Measurements from ENCODE around the gene GASK1B.

GASK1B gene

DNA sequence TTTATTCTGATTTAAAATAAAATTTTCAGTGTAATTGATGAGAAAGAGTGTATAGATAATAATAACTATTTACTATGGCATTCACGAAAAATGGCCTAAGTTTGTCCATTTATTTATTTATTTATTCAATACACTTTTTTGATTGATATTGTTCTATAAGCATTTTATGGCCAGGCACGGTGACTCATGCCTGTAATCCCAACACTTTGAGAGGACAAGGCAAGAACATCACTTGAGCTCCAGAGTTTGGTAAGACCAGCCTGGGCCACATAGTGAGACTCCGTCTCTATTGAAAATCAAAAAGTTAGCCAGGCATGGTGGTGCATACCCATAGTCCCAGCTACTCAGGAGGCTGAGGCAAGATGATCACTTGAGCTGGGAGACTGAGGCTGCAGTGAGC is 25.7 kb downstream of the GASK1B start:
- H3F3A ChIP-seq (ENCODE audit: low read depth), result no peaks in the 10 kb centered on the region
- H3K4me1 ChIP-seq (ENCODE audit: insufficient read depth, low read length, poor library complexity, severe bottlenecking), result no peaks in the 10 kb centered on the region
- TF ChIP-seq EZH2phosphoT487 (IDR thresholded peaks at IDR 0.05; ENCODE audit: borderline replicate concordance), result no peak
- TF ChIP-seq, protein P1, sequence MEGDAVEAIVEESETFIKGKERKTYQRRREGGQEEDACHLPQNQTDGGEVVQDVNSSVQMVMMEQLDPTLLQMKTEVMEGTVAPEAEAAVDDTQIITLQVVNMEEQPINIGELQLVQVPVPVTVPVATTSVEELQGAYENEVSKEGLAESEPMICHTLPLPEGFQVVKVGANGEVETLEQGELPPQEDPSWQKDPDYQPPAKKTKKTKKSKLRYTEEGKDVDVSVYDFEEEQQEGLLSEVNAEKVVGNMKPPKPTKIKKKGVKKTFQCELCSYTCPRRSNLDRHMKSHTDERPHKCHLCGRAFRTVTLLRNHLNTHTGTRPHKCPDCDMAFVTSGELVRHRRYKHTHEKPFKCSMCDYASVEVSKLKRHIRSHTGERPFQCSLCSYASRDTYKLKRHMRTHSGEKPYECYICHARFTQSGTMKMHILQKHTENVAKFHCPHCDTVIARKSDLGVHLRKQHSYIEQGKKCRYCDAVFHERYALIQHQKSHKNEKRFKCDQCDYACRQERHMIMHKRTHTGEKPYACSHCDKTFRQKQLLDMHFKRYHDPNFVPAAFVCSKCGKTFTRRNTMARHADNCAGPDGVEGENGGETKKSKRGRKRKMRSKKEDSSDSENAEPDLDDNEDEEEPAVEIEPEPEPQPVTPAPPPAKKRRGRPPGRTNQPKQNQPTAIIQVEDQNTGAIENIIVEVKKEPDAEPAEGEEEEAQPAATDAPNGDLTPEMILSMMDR (conservative IDR thresholded peaks at IDR 0.05; ENCODE audit: low read length), result no peak
- no peak overlapping the region for H3K4me3 ChIP-seq (ENCODE audit: low read length, poor library complexity, severe bottlenecking)
- H2AFZ ChIP-seq (ENCODE audit: low read length), result no peak overlapping the region
- H3K4me2 ChIP-seq (ENCODE audit: low read depth, low read length, poor library complexity, severe bottlenecking), result no peak overlapping the region
- H3K36me3 ChIP-seq (ENCODE audit: insufficient read depth, low read length), result no peaks in the 10 kb centered on the region
- H3K9me2 ChIP-seq (replicated peaks; ENCODE audit: low read depth, low read length), result no peaks in the 10 kb centered on the region
- no peaks in the 10 kb centered on the region for H4K20me1 ChIP-seq (ENCODE audit: insufficient read depth, low read length, poor library complexity, severe bottlenecking)
- H3K9me3 ChIP-seq (ENCODE audit: insufficient read depth, low read depth, low read length), result no peaks in the 10 kb centered on the region
- no peak overlapping the region for H3K9ac ChIP-seq (ENCODE audit: low read depth, low read length, poor library complexity, severe bottlenecking)
- H3K27me3 ChIP-seq (ENCODE audit: insufficient read depth, low read length, poor library complexity, severe bottlenecking), result peaks cover 25% of the 10 kb centered on the region
- no peaks in the 10 kb centered on the region for H3K79me2 ChIP-seq (ENCODE audit: insufficient read depth, low read length)

DNA sequence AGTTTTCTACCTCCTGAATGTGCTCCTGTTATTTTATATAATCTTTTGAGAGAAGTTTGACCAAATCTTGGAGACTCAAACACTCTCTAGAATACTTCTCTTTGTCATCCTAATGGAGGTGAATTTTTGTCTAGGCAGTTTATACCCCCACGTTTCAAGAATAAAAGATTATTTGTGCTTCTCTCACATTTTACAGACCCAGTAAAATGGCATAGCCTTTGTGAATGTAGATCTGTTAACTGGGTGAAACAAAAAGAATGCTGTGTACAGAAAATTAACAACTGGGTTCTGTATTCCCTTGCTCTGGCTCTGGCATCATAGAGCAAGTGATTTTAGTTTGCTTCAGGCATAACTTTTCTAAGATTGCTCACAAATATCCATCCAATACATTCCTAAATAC is 26.1 kb downstream of the GASK1B start:
- H4K20me1 ChIP-seq (ENCODE audit: insufficient read depth, low read length, poor library complexity, severe bottlenecking), result no peaks in the 10 kb centered on the region
- no peak overlapping the region for H3K9ac ChIP-seq (ENCODE audit: low read depth, low read length, poor library complexity, severe bottlenecking)
- no peaks in the 10 kb centered on the region for H3K4me1 ChIP-seq (ENCODE audit: insufficient read depth, low read length, poor library complexity, severe bottlenecking)
- no peaks in the 10 kb centered on the region for H3K9me2 ChIP-seq (replicated peaks; ENCODE audit: low read depth, low read length)
- H3K27me3 ChIP-seq (ENCODE audit: insufficient read depth, low read length, poor library complexity, severe bottlenecking), result peaks cover 21% of the 10 kb centered on the region
- H3F3A ChIP-seq (ENCODE audit: low read depth), result no peaks in the 10 kb centered on the region
- H3K9me3 ChIP-seq (ENCODE audit: insufficient read depth, low read depth, low read length), result no peaks in the 10 kb centered on the region
- no peak overlapping the region for H3K4me2 ChIP-seq (ENCODE audit: low read depth, low read length, poor library complexity, severe bottlenecking)
- H3K4me3 ChIP-seq (ENCODE audit: low read length, poor library complexity, severe bottlenecking), result no peak overlapping the region
- H3K79me2 ChIP-seq (ENCODE audit: insufficient read depth, low read length), result no peaks in the 10 kb centered on the region
- no peaks in the 10 kb centered on the region for H3K36me3 ChIP-seq (ENCODE audit: insufficient read depth, low read length)
- TF ChIP-seq EZH2phosphoT487 (IDR thresholded peaks at IDR 0.05; ENCODE audit: borderline replicate concordance), result no peak
- TF ChIP-seq, protein P1 (conservative IDR thresholded peaks at IDR 0.05; ENCODE audit: low read length), result no peak
- no peak overlapping the region for H2AFZ ChIP-seq (ENCODE audit: low read length)

DNA sequence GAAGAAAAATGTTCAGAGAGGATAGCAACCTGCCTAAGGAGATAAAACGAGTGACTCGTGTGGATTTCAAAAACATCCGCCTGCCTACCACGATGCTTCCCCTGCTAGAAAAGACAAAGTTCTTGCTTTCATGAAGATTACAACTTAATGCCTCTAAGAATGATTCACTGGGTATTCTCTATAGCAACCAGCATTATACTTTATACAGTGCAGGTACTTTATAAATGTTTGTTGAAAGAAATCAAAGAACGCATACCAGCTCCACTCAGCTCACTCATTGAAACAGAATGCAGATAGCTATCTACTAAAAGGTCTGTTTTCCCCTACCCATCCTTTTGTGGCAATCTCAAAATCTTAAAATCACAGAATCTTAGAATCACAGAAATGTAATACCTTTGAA is 33.7 kb downstream of the GASK1B start:
- no peaks in the 10 kb centered on the region for H3K9me3 ChIP-seq (ENCODE audit: insufficient read depth, low read depth, low read length)
- H3K36me3 ChIP-seq (ENCODE audit: insufficient read depth, low read length), result no peaks in the 10 kb centered on the region
- H3K9me2 ChIP-seq (replicated peaks; ENCODE audit: low read depth, low read length), result no peaks in the 10 kb centered on the region
- H2AFZ ChIP-seq (ENCODE audit: low read length), result no peak overlapping the region
- no peak for TF ChIP-seq EZH2phosphoT487 (IDR thresholded peaks at IDR 0.05; ENCODE audit: borderline replicate concordance)
- TF ChIP-seq, protein P1 (conservative IDR thresholded peaks at IDR 0.05; ENCODE audit: low read length), result no peak
- no peak overlapping the region for H3K4me3 ChIP-seq (ENCODE audit: low read length, poor library complexity, severe bottlenecking)
- no peaks in the 10 kb centered on the region for H4K20me1 ChIP-seq (ENCODE audit: insufficient read depth, low read length, poor library complexity, severe bottlenecking)
- no peak overlapping the region for H3K4me2 ChIP-seq (ENCODE audit: low read depth, low read length, poor library complexity, severe bottlenecking)
- H3F3A ChIP-seq (ENCODE audit: low read depth), result no peaks in the 10 kb centered on the region
- H3K27me3 ChIP-seq (ENCODE audit: insufficient read depth, low read length, poor library complexity, severe bottlenecking), result no peaks in the 10 kb centered on the region
- no peaks in the 10 kb centered on the region for H3K4me1 ChIP-seq (ENCODE audit: insufficient read depth, low read length, poor library complexity, severe bottlenecking)
- no peak overlapping the region for H3K9ac ChIP-seq (ENCODE audit: low read depth, low read length, poor library complexity, severe bottlenecking)
- no peaks in the 10 kb centered on the region for H3K79me2 ChIP-seq (ENCODE audit: insufficient read depth, low read length)

Data from Loucy (cell line).